Parathyroid adenoma (tissue), 2 donors: ENCODE results near the gene IQCN.

Source experiments
- H2AFZ ChIP-seq: fragments of 300-600 bp; sonication (generic); one replicate; pipeline ENCODE4 v1.7.0; 2017; ENCODE audit warnings: antibody characterized with exemption, mild to moderate bottlenecking
- H3K27ac ChIP-seq: fragments of 300-600 bp; sonication (generic); one replicate; pipeline ENCODE4 v1.7.0; 2017
- H3K27me3 ChIP-seq: fragments of 300-600 bp; sonication (generic); one replicate; pipeline ENCODE4 v1.7.0; 2017; ENCODE audit warnings: low read length; ENCODE audit not compliant: control insufficient read depth, insufficient read depth
- H3K36me3 ChIP-seq: fragments of 300-600 bp; sonication (generic); one replicate; pipeline ENCODE4 v1.7.0; 2017; ENCODE audit warnings: low read length; ENCODE audit not compliant: control insufficient read depth, insufficient read depth
- H3K4me1 ChIP-seq: fragments of 300-600 bp; sonication (generic); one replicate; pipeline ENCODE4 v1.7.0; 2017; ENCODE audit warnings: control low read depth
- H3K4me2 ChIP-seq: fragments of 300-600 bp; sonication (generic); one replicate; pipeline ENCODE4 v1.7.0; 2017; ENCODE audit warnings: low read length
- H3K4me3 ChIP-seq: fragments of 300-600 bp; sonication (generic); one replicate; pipeline ENCODE4 v1.7.0; 2017; ENCODE audit warnings: low read depth, low read length
- H3K79me2 ChIP-seq: fragments of 300-600 bp; sonication (generic); one replicate; pipeline ENCODE4 v1.7.0; 2017; ENCODE audit warnings: control low read depth
- H3K9ac ChIP-seq: fragments of 300-600 bp; sonication (generic); one replicate; pipeline ENCODE4 v1.7.0; 2017; ENCODE audit warnings: mild to moderate bottlenecking
- H3K9me3 ChIP-seq: fragments of 300-600 bp; sonication (generic); one replicate; pipeline ENCODE4 v1.7.0; 2017; ENCODE audit warnings: low read length; ENCODE audit not compliant: control insufficient read depth
- CTCF ChIP-seq: fragments of 300-600 bp; sonication (generic); IDR thresholded peaks from one replicate; pipeline ENCODE4 v1.7.0; 2017; ENCODE audit warnings: antibody characterized with exemption, mild to moderate bottlenecking
- donor health status: primary hyperparathyroidism.

The IQCN gene

GRCh38 chr19:18283338-18283737 is 9.1 kb upstream of the IQCN start:
- peak overlapping the region; percentile 98 for H3K27ac ChIP-seq
- H3K9ac ChIP-seq = no peak overlapping the region
- H3K9me3 ChIP-seq = no peaks in the 10 kb centered on the region
- H3K27me3 ChIP-seq = no peaks in the 10 kb centered on the region
- H3K4me1 ChIP-seq = peaks cover 27% of the 10 kb centered on the region
- H3K4me3 ChIP-seq = no peak overlapping the region
- H3K4me2 ChIP-seq = no peak overlapping the region
- H3K36me3 ChIP-seq = peaks cover 4% of the 10 kb centered on the region
- H2AFZ ChIP-seq = no peak overlapping the region
- no peak for TF ChIP-seq CTCF
- peaks cover 9% of the 10 kb centered on the region for H3K79me2 ChIP-seq

- peak overlapping the region; percentile 72 for H3K4me2 ChIP-seq
- peaks cover 24% of the 10 kb centered on the region for H3K4me1 ChIP-seq
- H3K36me3 ChIP-seq = peaks cover 4% of the 10 kb centered on the region
- H2AFZ ChIP-seq = peak overlapping the region; percentile 68
- peaks cover 9% of the 10 kb centered on the region for H3K79me2 ChIP-seq
- H3K4me3 ChIP-seq = peak overlapping the region; percentile 65
- TF ChIP-seq CTCF = no peak
- H3K27ac ChIP-seq = peak overlapping the region; percentile 98
- H3K27me3 ChIP-seq = no peaks in the 10 kb centered on the region
- H3K9me3 ChIP-seq = no peaks in the 10 kb centered on the region
- H3K9ac ChIP-seq = peak overlapping the region; percentile 54
Measured at GRCh38 chr19:18282788-18283141, 8.5 kb upstream of the IQCN start.

GRCh38 chr19:18282021-18282787 is 8.0 kb upstream of the IQCN start:
- H3K79me2 ChIP-seq = peaks cover 9% of the 10 kb centered on the region
- H3K27me3 ChIP-seq = no peaks in the 10 kb centered on the region
- peak overlapping the region; percentile 68 for H2AFZ ChIP-seq
- H3K36me3 ChIP-seq = peaks cover 4% of the 10 kb centered on the region
- H3K4me1 ChIP-seq = peaks cover 26% of the 10 kb centered on the region
- peak overlapping the region; percentile 54 for H3K9ac ChIP-seq
- TF ChIP-seq CTCF = peak; percentile 28
- peak overlapping the region; percentile 65 for H3K4me3 ChIP-seq
- H3K27ac ChIP-seq = peak overlapping the region; percentile 98
- H3K4me2 ChIP-seq = peak overlapping the region; percentile 72
- H3K9me3 ChIP-seq = no peaks in the 10 kb centered on the region

GRCh38 chr19:18281082-18282020 is 7.1 kb upstream of the IQCN start, which contains the start of gene JUND:
TSS of gene JUND (minus strand) at chr19:18281622. CDS start at chr19:18281484, 138 bp downstream.
- H3K9ac ChIP-seq = peak within 1 kb of the TSS; percentile 100

More at GRCh38 chr19:18281082-18282020, 7.1 kb upstream of the IQCN start, which contains the start of gene JUND:
- H3K4me3 ChIP-seq = peak within 1 kb of the TSS; percentile 100
- no peaks in the 10 kb centered on the region for H3K9me3 ChIP-seq
- peaks cover 9% of the 10 kb centered on the region for H3K79me2 ChIP-seq
- H2AFZ ChIP-seq = peak within 1 kb of the TSS; percentile 68
- H3K4me2 ChIP-seq = peak within 1 kb of the TSS; percentile 93
- peaks cover 4% of the 10 kb centered on the region for H3K36me3 ChIP-seq
- peak within 1 kb of the TSS; percentile 100 for H3K27ac ChIP-seq
- TF ChIP-seq CTCF = peak; percentile 14
- no peaks in the 10 kb centered on the region for H3K27me3 ChIP-seq
- peaks cover 26% of the 10 kb centered on the region for H3K4me1 ChIP-seq
